Stimulated activated CD4-positive, alpha-beta T cell treated with anti-CD3 and anti-CD28 coated beads, Interleukin-12 subunit alpha, Interleukin-12 subunit beta, amount 100 ng/mL, for 24 hours (primary cell): Measurements from ENCODE around the gene KCNJ5.
"Not testable (repeated sequence)": the region's sequence is repeated elsewhere in the genome, so short reads cannot be mapped to it uniquely, and the experiment has no call there.

ENCODE experiments used
- DNase-seq, 2 experiments: peaks; one replicate each; pipeline ENCODE4 v3.0.0-alpha.2; 2020; ENCODE audit warnings: low read depth in 2 of 2

The KCNJ5 gene

GRCh38 chr11:128913806-128914205, 22.6 kb downstream of the KCNJ5 start:
- no peak for DNase-seq

- no peak for DNase-seq
Observed at GRCh38 chr11:128914216-128915148, 23.3 kb downstream of the KCNJ5 start.

GRCh38 chr11:128915149-128915521, 24.0 kb downstream of the KCNJ5 start:
- DNase-seq: no peak

GRCh38 chr11:128916037-128916572, 24.9 kb downstream of the KCNJ5 start:
- DNase-seq: no peak

GRCh38 chr11:128916681-128917080, 25.5 kb downstream of the KCNJ5 start:
- no peak for DNase-seq

- DNase-seq: no peak
Observed at GRCh38 chr11:128917144-128917724, 26.1 kb downstream of the KCNJ5 start.

- DNase-seq: no peak
Observed at GRCh38 chr11:128919216-128919615, 28.1 kb downstream of the KCNJ5 start.

- DNase-seq: not testable (repeated sequence)
Observed at GRCh38 chr11:128919635-128920034, 28.5 kb downstream of the KCNJ5 start.

- no peak for DNase-seq
Observed at GRCh38 chr11:128920666-128921065, 29.5 kb downstream of the KCNJ5 start.

- DNase-seq: no peak
Observed at GRCh38 chr11:128921793-128922192, 30.6 kb downstream of the KCNJ5 start.

- no peak for DNase-seq
Observed at GRCh38 chr11:128924104-128924503, 32.9 kb downstream of the KCNJ5 start.

- no peak for DNase-seq
Observed at GRCh38 chr11:128924510-128925249, 33.5 kb downstream of the KCNJ5 start.

GRCh38 chr11:128925250-128925600, 34.1 kb downstream of the KCNJ5 start:
- no peak for DNase-seq

- no peak for DNase-seq
Observed at GRCh38 chr11:128926000-128926399, 34.8 kb downstream of the KCNJ5 start.

GRCh38 chr11:128926437-128927107, 35.4 kb downstream of the KCNJ5 start:
- no peak for DNase-seq

- DNase-seq: no peak
Observed at GRCh38 chr11:128927108-128927461, 35.9 kb downstream of the KCNJ5 start.

- no peak for DNase-seq
Observed at GRCh38 chr11:128927683-128928336, 36.7 kb downstream of the KCNJ5 start.

- DNase-seq: no peak
Observed at GRCh38 chr11:128928400-128928799, 37.2 kb downstream of the KCNJ5 start.

- no peak for DNase-seq
Observed at GRCh38 chr11:128929468-128929867, 38.3 kb downstream of the KCNJ5 start.

- no peak for DNase-seq
Observed at GRCh38 chr11:128929991-128930390, 38.8 kb downstream of the KCNJ5 start.

- DNase-seq: no peak
Observed at GRCh38 chr11:128931066-128931465, 39.9 kb downstream of the KCNJ5 start.
